GM19238 (cell line): Measurements from ENCODE around the gene STAB1.

Source experiments
- DNase-seq: peaks from one replicate; pipeline ENCODE4 v3.0.0; 2011; ENCODE audit warnings: low spot score; ENCODE audit not compliant: insufficient read length

Gene STAB1

GRCh38 chr3:52484680-52485461, 10.3 kb upstream of the STAB1 start:
- no peak for DNase-seq

GRCh38 chr3:52487050-52487787, 7.9 kb upstream of the STAB1 start:
- DNase-seq, result no peak

- DNase-seq, result no peak
Measured at GRCh38 chr3:52487788-52488691, 7.1 kb upstream of the STAB1 start.

GRCh38 chr3:52488746-52489145, 6.4 kb upstream of the STAB1 start:
- no peak for DNase-seq

- DNase-seq, result no peak
Measured at GRCh38 chr3:52489453-52489852, 5.7 kb upstream of the STAB1 start.

GRCh38 chr3:52490035-52490938, 4.9 kb upstream of the STAB1 start:
- no peak for DNase-seq

- DNase-seq, result no peak
Measured at GRCh38 chr3:52490939-52491526, 4.1 kb upstream of the STAB1 start.

- DNase-seq, result no peak
Measured at GRCh38 chr3:52492059-52492458, 3.1 kb upstream of the STAB1 start.

- DNase-seq, result no peak
Measured at GRCh38 chr3:52493232-52494017, 1.7 kb upstream of the STAB1 start.

- no peak for DNase-seq
Measured at GRCh38 chr3:52494445-52494844, 693 bp upstream of the STAB1 start.

GRCh38 chr3:52495777-52496602, 852 bp downstream of the STAB1 start:
- no peak for DNase-seq

- no peak for DNase-seq
Measured at GRCh38 chr3:52498137-52499054, 3.3 kb downstream of the STAB1 start.

GRCh38 chr3:52501046-52501445, 5.9 kb downstream of the STAB1 start:
- DNase-seq, result no peak

GRCh38 chr3:52502001-52502400, 6.9 kb downstream of the STAB1 start:
- no peak for DNase-seq

- no peak for DNase-seq
Measured at GRCh38 chr3:52502808-52503350, 7.7 kb downstream of the STAB1 start.

- no peak for DNase-seq
Measured at GRCh38 chr3:52503788-52504424, 8.8 kb downstream of the STAB1 start.

- DNase-seq, result no peak
Measured at GRCh38 chr3:52504977-52505376, 9.8 kb downstream of the STAB1 start.
